Pancreas (tissue), 10 donors: Measurements from ENCODE around the gene CIDEA. TPM values are rescaled to one million over a fixed set of nuclear protein-coding genes. Genes with fewer than 3 reads are reported as not detected.
"Not testable (repeated sequence)": the region's sequence is repeated elsewhere in the genome, so short reads cannot be mapped to it uniquely, and the experiment has no call there.

Experiments used
- ATAC-seq, 4 donors: fragments of 200-7000 bp; cut with Tn5 transposase; one replicate each; pipeline versions ENCODE4 v1.8.0 to v1.9.1; 2020; ENCODE audit warnings: mild to moderate bottlenecking in 4 of 4, moderate library complexity in 4 of 4
- DNase-seq, 6 donors: peaks; one replicate each; pipeline ENCODE4 v3.0.0-alpha.2; 2020
- FAIRE-seq: peaks from 2 replicates; lab custom pipeline; 2012; peaks lifted over from hg19 to GRCh38; lab: Jason Lieb, UNC
- H3K27ac ChIP-seq, 4 donors: fragments of 200-600 bp; sonication (generic); 1 replicate in 3 of 4; 2 replicates in 1 of 4; pipeline versions ENCODE4 v1.5.0 to v1.8.0; 2020
- H3K27me3 ChIP-seq, 4 donors: fragments of 200-600 bp; one replicate each; pipeline ENCODE4 v1.8.0; 2021
- H3K36me3 ChIP-seq, 3 donors: fragments of 200-600 bp; sonication (generic) in 1 of 3; one replicate each; pipeline versions ENCODE4 v1.5.0 to v1.8.0; 2020 to 2021
- H3K4me1 ChIP-seq, 3 donors: fragments of 200-600 bp; one replicate each; pipeline ENCODE4 v1.8.0; 2021
- H3K4me3 ChIP-seq, 4 donors: fragments of 200-600 bp; sonication (generic) in 2 of 4; one replicate each; pipeline versions ENCODE4 v1.5.0 to v1.8.0; 2020 to 2021
- H3K9me3 ChIP-seq, 4 donors: fragments of 200-600 bp; one replicate each; pipeline ENCODE4 v1.8.0; 2021
- CTCF ChIP-seq, 4 donors: fragments of 200-600 bp; sonication (generic) in 3 of 4; IDR thresholded peaks; one replicate each; pipeline versions ENCODE4 v1.5.0 to v1.8.0; 2021; ENCODE audit warnings: antibody characterized with exemption in 4 of 4
- WGBS, 2 donors: extraction: QIAGEN DNeasy Blood & Tissue Kit; methylation state at CpG; one replicate each; pipeline ENCODE4 v1.1.7; 2013; 5-methylcytosine and 5-hydroxymethylcytosine counted together
- intact Hi-C, 3 donors: fragments of 100-400 bp; cut with DNase I; formaldehyde crosslinking; loops; one replicate each; pipeline versions ENCODE4 v1.11.1 to v1.14.2; 2022
- polyA plus RNA-seq, 2 donors: library from polyadenylated mRNA; stranded (reverse); fragments of 200-250 nt; gene quantifications; one replicate each; pipeline ENCODE4 v1.2.3, GENCODE V29; 2013
- total RNA-seq, 6 donors: library from RNA; stranded (reverse); fragmentation: NEBNext Ultra II Directional in 4 of 6; extraction: Animal tissue kit (Norgen Biotek cat#: 25700) in 4 of 6; gene quantifications; one replicate each; pipeline versions ENCODE4 v1.2.1 to v1.2.4, GENCODE V29; 2021 to 2023
- donor health status: healthy with polysubstance abuse.
- donor health status: DM: no; HTN: no; CAD: no; lungs with moderate emphysema.
- donor health status: DM: no; HTN: no; CAD: no.
- donor health status: control.
- donor health status: control.
- donor health status: Bipolar disorder and iron deficiency.
- donor health status: DM: yes; HTN: yes; CAD: no.
- donor health status: DM: no; HTN: no; CAD: no.
- donor health status: DM: no; HTN: no; CAD: no.
- donor health status: DM: yes; HTN: yes; CAD: no.

CIDEA gene
- under 1 TPM in 2 of 6 donors, not detected in 4; 0.35 to 0.64 TPM for total RNA-seq
- polyA plus RNA-seq, result 1 to 10 TPM in 1 of 2 donors, not detected in 1; 3.5 TPM

- WGBS, 2 donors, result 3% methylated on average over 63 to 69 of the region's 69 CpGs
- Histone ChIP-seq H3K27me3 (peaks cover 0 to 4% (median 0%) of the 10 kb centered on the region in 4 donors), H3K4me3 (peak within 1 kb of the TSS in 3 of 4 donors; percentile 7 to 43 (median 25)), H3K36me3 (no peaks in the 10 kb centered on the region), H3K4me1 (peaks cover 0 to 7% (median 0%) of the 10 kb centered on the region in 3 donors), H3K27ac (no peak within 1 kb of the TSS), H3K9me3 (no peaks in the 10 kb centered on the region)
- FAIRE-seq (no peak), ATAC-seq (peak; percentile 48 to 69 (median 56)), DNase-seq (no peak)
- intact Hi-C loops, result loop anchor here in 1 of 3 donors (5.0 kb wide), 1 partner anchor 48 kb away; no protein-coding TSS in a partner anchor
- TF ChIP-seq CTCF (IDR thresholded peaks at IDR 0.05), result no peak
These were observed at the start of gene CIDEA for GRCh38 chr18:12254136-12254819. Gene CIDEA (plus strand): TSS chr18:12254361. CDS start chr18:12254384, 23 bp downstream.

- not testable (repeated sequence) for DNase-seq, H3K27me3 ChIP-seq
These were observed 45.6 kb upstream of the CIDEA start for GRCh38 chr18:12208296-12209153.

GRCh38 chr18:12212308-12212707 lies 41.9 kb upstream of the CIDEA start:
- H3K36me3 ChIP-seq, H3K4me3 ChIP-seq, FAIRE-seq, H3K27ac ChIP-seq, intact Hi-C loops, H3K9me3 ChIP-seq, H3K4me1 ChIP-seq, ATAC-seq, DNase-seq, H3K27me3 ChIP-seq: not testable (repeated sequence)
- no CpG with 5 or more reads among the region's 1 CpG for WGBS, 2 donors

More at GRCh38 chr18:12208296-12209153, 45.6 kb upstream of the CIDEA start:
- H3K9me3 ChIP-seq, H3K27ac ChIP-seq, H3K4me3 ChIP-seq, intact Hi-C loops, H3K4me1 ChIP-seq, H3K36me3 ChIP-seq, FAIRE-seq: not testable (repeated sequence)
- WGBS, 2 donors, result 92 to 96% methylated on average over 11 to 13 of the region's 18 CpGs
- peak in 1 of 4 donors; percentile 54 for ATAC-seq

- H3K36me3 ChIP-seq, FAIRE-seq, intact Hi-C loops, DNase-seq, H3K4me1 ChIP-seq, ATAC-seq, H3K9me3 ChIP-seq, H3K27me3 ChIP-seq, H3K4me3 ChIP-seq, H3K27ac ChIP-seq: not testable (repeated sequence)
- WGBS, 2 donors, result 87 to 93% methylated on average over 1 of the region's 1 CpG
These were observed 39.7 kb upstream of the CIDEA start for GRCh38 chr18:12214296-12215005.

- WGBS, 2 donors, result 95 to 99% methylated on average over 2 of the region's 4 CpGs
- ATAC-seq, H3K27ac ChIP-seq, FAIRE-seq, H3K27me3 ChIP-seq, DNase-seq, intact Hi-C loops, H3K4me1 ChIP-seq, H3K36me3 ChIP-seq, H3K4me3 ChIP-seq, H3K9me3 ChIP-seq: not testable (repeated sequence)
These were observed 37.7 kb upstream of the CIDEA start for GRCh38 chr18:12216471-12216870.

- WGBS, 2 donors, result 61 to 80% methylated on average over 6 of the region's 6 CpGs
- intact Hi-C loops, H3K27ac ChIP-seq, DNase-seq, H3K36me3 ChIP-seq, H3K4me3 ChIP-seq, H3K27me3 ChIP-seq, H3K9me3 ChIP-seq, FAIRE-seq, H3K4me1 ChIP-seq: not testable (repeated sequence)
- ATAC-seq, result peak in 2 of 4 donors; percentile 26 to 63
These were observed 35.6 kb upstream of the CIDEA start for GRCh38 chr18:12218603-12219002.

GRCh38 chr18:12222041-12222440 lies 32.1 kb upstream of the CIDEA start:
- ATAC-seq, H3K27me3 ChIP-seq, intact Hi-C loops, H3K9me3 ChIP-seq, DNase-seq, H3K4me1 ChIP-seq, H3K36me3 ChIP-seq, H3K4me3 ChIP-seq, H3K27ac ChIP-seq: not testable (repeated sequence)
- peak; percentile 81 for FAIRE-seq
- WGBS, 2 donors, result 85 to 88% methylated on average over 1 of the region's 2 CpGs

- H3K36me3 ChIP-seq, DNase-seq, H3K4me1 ChIP-seq, H3K27ac ChIP-seq, H3K9me3 ChIP-seq, FAIRE-seq, H3K27me3 ChIP-seq, ATAC-seq, H3K4me3 ChIP-seq, intact Hi-C loops: not testable (repeated sequence)
- 93% methylated on average over 1 of the region's 1 CpG for WGBS, 2 donors
These were observed 30.8 kb upstream of the CIDEA start for GRCh38 chr18:12223326-12223725.

- intact Hi-C loops, H3K36me3 ChIP-seq, H3K27me3 ChIP-seq, DNase-seq, H3K4me3 ChIP-seq, H3K27ac ChIP-seq, H3K4me1 ChIP-seq, ATAC-seq, FAIRE-seq, H3K9me3 ChIP-seq: not testable (repeated sequence)
- WGBS, 2 donors, result 30 to 38% methylated on average over 1 of the region's 2 CpGs
These were observed 27.4 kb upstream of the CIDEA start for GRCh38 chr18:12226807-12227206.

- 35 to 48% methylated on average over 12 to 13 of the region's 27 CpGs for WGBS, 2 donors
- H3K27ac ChIP-seq, intact Hi-C loops, H3K4me1 ChIP-seq, H3K27me3 ChIP-seq, FAIRE-seq, H3K36me3 ChIP-seq, DNase-seq, H3K4me3 ChIP-seq, H3K9me3 ChIP-seq: not testable (repeated sequence)
- peak in 2 of 4 donors; percentile 37 to 90 for ATAC-seq
These were observed 26.6 kb upstream of the CIDEA start for GRCh38 chr18:12227399-12228186.
